ENCODE data around the gene DMXL1.

DMXL1 gene

GRCh38 chr5:119070828-119071560 lies at the start of gene DMXL1:
Gene DMXL1 (plus strand): TSS chr5:119071087. CDS start chr5:119071570, 483 bp downstream.
- peak; percentile 98 for DNase-seq

- no peak for DNase-seq
These were observed 49.6 kb upstream of the DMXL1 start for GRCh38 chr5:119021149-119021732.

GRCh38 chr5:119022017-119022745 lies 48.7 kb upstream of the DMXL1 start:
- DNase-seq, result peak; percentile 16

- DNase-seq, result no peak
These were observed 48.1 kb upstream of the DMXL1 start for GRCh38 chr5:119022773-119023172.

GRCh38 chr5:119028575-119028974 lies 42.3 kb upstream of the DMXL1 start:
- DNase-seq, result no peak

GRCh38 chr5:119031011-119031886 lies 39.6 kb upstream of the DMXL1 start:
- DNase-seq, result no peak

- DNase-seq, result no peak
These were observed 39.0 kb upstream of the DMXL1 start for GRCh38 chr5:119031905-119032304.

GRCh38 chr5:119032656-119033055 lies 38.2 kb upstream of the DMXL1 start:
- DNase-seq, result no peak

- DNase-seq, result no peak
These were observed 37.8 kb upstream of the DMXL1 start for GRCh38 chr5:119033135-119033534.

- no peak for DNase-seq
These were observed 34.7 kb upstream of the DMXL1 start for GRCh38 chr5:119036101-119036762.

- DNase-seq, result no peak
These were observed 33.2 kb upstream of the DMXL1 start for GRCh38 chr5:119037496-119038215.

GRCh38 chr5:119048246-119048645 lies 22.6 kb upstream of the DMXL1 start:
- DNase-seq, result no peak

- peak; percentile 37 for DNase-seq
These were observed 20.9 kb upstream of the DMXL1 start for GRCh38 chr5:119049824-119050449.

- DNase-seq, result no peak
These were observed 16.8 kb upstream of the DMXL1 start for GRCh38 chr5:119054101-119054500.

- no peak for DNase-seq
These were observed 15.6 kb upstream of the DMXL1 start for GRCh38 chr5:119055294-119055693.

GRCh38 chr5:119058979-119059529 lies 11.8 kb upstream of the DMXL1 start:
- no peak for DNase-seq

GRCh38 chr5:119059740-119060255 lies 11.1 kb upstream of the DMXL1 start:
- no peak for DNase-seq

- DNase-seq, result peak; percentile 47
These were observed 7.1 kb upstream of the DMXL1 start for GRCh38 chr5:119063579-119064379.

- DNase-seq, result no peak
These were observed 3.4 kb upstream of the DMXL1 start for GRCh38 chr5:119067450-119067849.

- peak; percentile 98 for DNase-seq
These were observed 384 bp upstream of the DMXL1 start for GRCh38 chr5:119070578-119070827.
